Glutamatergic neuron (in vitro differentiated cells): ENCODE measurements around the gene BIN1. TPM values are rescaled to one million over a fixed set of nuclear protein-coding genes. Genes with fewer than 3 reads are reported as not detected.

ENCODE experiments used
- DNase-seq: peaks from one replicate; pipeline ENCODE4 v3.0.0; 2022
- H3K27ac Mint-ChIP-seq: one replicate; pipeline ENCODE4 v1.8.0; 2020; ENCODE audit warnings: mild to moderate bottlenecking, mixed read lengths, inconsistent platforms; ENCODE audit not compliant: unreplicated experiment
- H3K27me3 Mint-ChIP-seq: one replicate; pipeline ENCODE4 v1.8.0; 2020; ENCODE audit warnings: mild to moderate bottlenecking, moderate library complexity, mixed read lengths, inconsistent platforms; ENCODE audit not compliant: unreplicated experiment
- H3K36me3 Mint-ChIP-seq: one replicate; pipeline ENCODE4 v1.8.0; 2020; ENCODE audit warnings: mild to moderate bottlenecking, mixed read lengths, inconsistent platforms; ENCODE audit not compliant: unreplicated experiment
- H3K4me1 Mint-ChIP-seq: one replicate; pipeline ENCODE4 v1.8.0; 2020; ENCODE audit warnings: mild to moderate bottlenecking, low read depth, mixed read lengths, inconsistent platforms; ENCODE audit not compliant: unreplicated experiment
- H3K4me3 Mint-ChIP-seq: one replicate; pipeline ENCODE4 v1.8.0; 2020; ENCODE audit warnings: mild to moderate bottlenecking, mixed read lengths, inconsistent platforms; ENCODE audit not compliant: unreplicated experiment
- H3K9me3 Mint-ChIP-seq: one replicate; pipeline ENCODE4 v1.8.0; 2020; ENCODE audit warnings: mild to moderate bottlenecking, moderate library complexity, mixed read lengths, inconsistent platforms; ENCODE audit not compliant: unreplicated experiment
- total RNA-seq: library from RNA; stranded (reverse); fragmentation: NEBNext Ultra II Directional; extraction: Animal tissue kit (Norgen Biotek cat#: 25700); gene quantifications from one replicate; pipeline ENCODE4 v1.2.1, GENCODE V29; 2021; ENCODE audit not compliant: unreplicated experiment
- TF ChIP-seq, protein P1 (sequence below): fragments of 200-600 bp; sonication (generic); IDR thresholded peaks from one replicate; pipeline ENCODE4 v1.5.0; 2021; ENCODE audit not compliant: partially characterized antibody, unreplicated experiment

BIN1 gene
- total RNA-seq, 1 donor from 2014 or later: 176 TPM

DNA sequence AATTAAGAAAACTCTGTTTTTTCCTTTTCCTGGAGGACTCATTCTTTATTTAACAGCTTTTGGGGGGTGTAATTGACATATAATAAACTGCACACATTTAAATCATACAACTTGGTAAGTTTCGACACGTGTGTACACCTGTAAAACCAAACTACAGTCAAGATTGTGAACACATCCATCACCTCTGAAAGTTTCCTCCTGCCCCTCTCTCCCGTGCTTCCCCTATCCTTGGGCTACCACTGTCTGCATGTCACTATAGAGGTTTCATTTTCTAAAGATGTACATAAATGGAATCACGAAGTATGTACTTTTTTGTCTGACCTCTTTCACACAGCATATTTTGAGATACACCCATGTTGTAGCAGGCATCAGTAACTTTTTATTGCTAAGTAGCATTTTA lies 100.0 kb downstream of the BIN1 start:
- Mint-ChIP-seq H3K4me3 (no peak overlapping the region), H3K27ac (no peak overlapping the region), H3K36me3 (no peaks in the 10 kb centered on the region), H3K9me3 (no peaks in the 10 kb centered on the region), H3K4me1 (peaks cover 20% of the 10 kb centered on the region), H3K27me3 (no peaks in the 10 kb centered on the region)
- no peak for DNase-seq
- TF ChIP-seq, protein P1, sequence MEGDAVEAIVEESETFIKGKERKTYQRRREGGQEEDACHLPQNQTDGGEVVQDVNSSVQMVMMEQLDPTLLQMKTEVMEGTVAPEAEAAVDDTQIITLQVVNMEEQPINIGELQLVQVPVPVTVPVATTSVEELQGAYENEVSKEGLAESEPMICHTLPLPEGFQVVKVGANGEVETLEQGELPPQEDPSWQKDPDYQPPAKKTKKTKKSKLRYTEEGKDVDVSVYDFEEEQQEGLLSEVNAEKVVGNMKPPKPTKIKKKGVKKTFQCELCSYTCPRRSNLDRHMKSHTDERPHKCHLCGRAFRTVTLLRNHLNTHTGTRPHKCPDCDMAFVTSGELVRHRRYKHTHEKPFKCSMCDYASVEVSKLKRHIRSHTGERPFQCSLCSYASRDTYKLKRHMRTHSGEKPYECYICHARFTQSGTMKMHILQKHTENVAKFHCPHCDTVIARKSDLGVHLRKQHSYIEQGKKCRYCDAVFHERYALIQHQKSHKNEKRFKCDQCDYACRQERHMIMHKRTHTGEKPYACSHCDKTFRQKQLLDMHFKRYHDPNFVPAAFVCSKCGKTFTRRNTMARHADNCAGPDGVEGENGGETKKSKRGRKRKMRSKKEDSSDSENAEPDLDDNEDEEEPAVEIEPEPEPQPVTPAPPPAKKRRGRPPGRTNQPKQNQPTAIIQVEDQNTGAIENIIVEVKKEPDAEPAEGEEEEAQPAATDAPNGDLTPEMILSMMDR: no peak

DNA sequence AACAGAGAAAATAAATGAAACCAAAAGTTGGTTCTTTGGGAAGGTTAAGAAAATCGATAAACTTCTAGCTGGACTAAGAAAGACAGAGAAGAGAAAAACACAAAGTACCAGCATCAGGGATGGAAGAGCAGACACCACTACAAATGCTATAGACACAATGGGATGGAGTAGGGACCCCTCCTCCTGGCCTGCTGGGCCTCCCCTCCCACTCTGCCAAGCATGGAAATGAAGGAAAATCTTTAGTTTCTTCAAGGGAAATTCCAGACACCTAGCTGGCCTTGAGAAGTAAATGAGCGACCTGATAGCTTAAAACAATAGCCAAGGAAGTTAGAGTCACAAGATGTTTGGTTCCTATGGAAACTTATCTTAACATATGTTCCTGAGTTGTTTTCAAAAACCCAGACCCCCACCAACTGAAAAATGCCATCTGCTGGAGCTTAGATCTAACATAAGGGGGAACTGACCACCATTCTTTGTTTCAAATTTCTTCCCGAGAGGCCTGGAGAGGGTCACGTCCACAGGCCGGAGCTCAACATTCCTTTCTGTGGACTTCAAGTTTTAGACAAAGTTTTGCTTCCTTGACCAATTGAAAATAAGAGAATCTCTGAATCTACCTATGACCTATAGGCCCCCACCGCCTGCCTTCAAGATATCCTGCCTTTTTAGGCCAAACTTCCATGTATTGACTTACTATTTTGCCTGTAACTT lies 101.9 kb downstream of the BIN1 start:
- TF ChIP-seq, protein P1: no peak
- no peaks in the 10 kb centered on the region for H3K9me3 Mint-ChIP-seq
- H3K4me3 Mint-ChIP-seq: no peak overlapping the region
- DNase-seq: no peak
- H3K4me1 Mint-ChIP-seq: peaks cover 23% of the 10 kb centered on the region
- H3K36me3 Mint-ChIP-seq: no peaks in the 10 kb centered on the region
- peak overlapping the region; percentile 54 for H3K27ac Mint-ChIP-seq
- H3K27me3 Mint-ChIP-seq: no peaks in the 10 kb centered on the region

DNA sequence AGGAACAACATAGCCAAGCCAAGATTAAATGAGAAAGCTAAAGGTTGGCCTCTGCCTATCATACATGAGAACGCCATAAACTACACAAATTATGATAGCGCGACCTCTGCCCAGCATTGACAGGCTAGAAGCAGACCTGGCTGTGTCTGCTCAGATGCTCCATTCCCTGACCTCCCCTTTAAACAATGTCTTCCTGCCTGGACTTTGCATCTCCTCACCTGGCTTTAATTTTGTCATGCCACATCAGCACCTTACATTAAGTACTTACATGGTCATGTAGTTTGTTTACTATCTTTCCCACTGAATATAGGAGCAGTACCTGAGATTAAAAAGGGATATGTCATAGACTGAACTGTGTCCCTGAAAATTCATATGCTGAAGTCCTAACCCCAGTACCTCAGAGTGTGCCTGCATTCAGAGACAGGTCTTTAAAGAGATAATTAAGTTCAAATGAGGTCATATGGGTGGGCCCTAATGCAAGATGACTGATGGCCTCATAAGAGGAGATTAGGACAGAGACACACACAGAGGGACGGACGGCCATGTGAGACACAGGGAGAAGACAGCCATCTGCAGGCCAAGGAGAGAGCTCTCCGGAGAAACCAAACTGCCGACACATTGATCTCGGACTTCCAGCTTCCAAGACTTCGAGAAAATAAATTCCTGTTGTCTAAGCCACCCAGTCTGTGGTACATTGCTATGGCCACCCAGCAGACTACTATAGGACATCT lies 103.7 kb downstream of the BIN1 start:
- Mint-ChIP-seq H3K27me3 (no peaks in the 10 kb centered on the region), H3K4me1 (peaks cover 23% of the 10 kb centered on the region), H3K27ac (peak overlapping the region; percentile 10), H3K4me3 (no peak overlapping the region), H3K9me3 (no peaks in the 10 kb centered on the region), H3K36me3 (no peaks in the 10 kb centered on the region)
- no peak for DNase-seq
- TF ChIP-seq, protein P1: no peak

DNA sequence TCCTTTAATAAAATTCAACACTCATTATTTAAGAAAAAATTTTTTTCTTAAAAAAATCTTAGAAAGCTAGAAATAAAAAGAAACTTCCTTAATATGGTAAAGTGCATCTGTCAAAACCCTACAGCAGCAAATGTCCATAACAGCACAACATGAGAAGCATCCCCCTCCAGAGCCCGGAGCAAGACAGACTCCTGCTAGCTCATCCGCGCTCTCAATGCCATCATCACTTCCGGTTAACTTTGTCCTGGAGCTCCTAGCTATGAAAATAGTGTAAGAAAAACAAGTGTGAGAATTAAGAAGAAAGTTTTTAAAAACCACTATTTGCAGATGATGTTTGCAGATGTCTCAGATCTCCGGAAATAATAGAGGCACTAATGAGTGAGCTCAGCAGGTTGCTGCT lies 105.2 kb downstream of the BIN1 start:
- Mint-ChIP-seq H3K27me3 (no peaks in the 10 kb centered on the region), H3K9me3 (no peaks in the 10 kb centered on the region), H3K4me1 (peaks cover 23% of the 10 kb centered on the region), H3K27ac (no peak overlapping the region), H3K36me3 (no peaks in the 10 kb centered on the region), H3K4me3 (no peak overlapping the region)
- TF ChIP-seq, protein P1: no peak
- no peak for DNase-seq

DNA sequence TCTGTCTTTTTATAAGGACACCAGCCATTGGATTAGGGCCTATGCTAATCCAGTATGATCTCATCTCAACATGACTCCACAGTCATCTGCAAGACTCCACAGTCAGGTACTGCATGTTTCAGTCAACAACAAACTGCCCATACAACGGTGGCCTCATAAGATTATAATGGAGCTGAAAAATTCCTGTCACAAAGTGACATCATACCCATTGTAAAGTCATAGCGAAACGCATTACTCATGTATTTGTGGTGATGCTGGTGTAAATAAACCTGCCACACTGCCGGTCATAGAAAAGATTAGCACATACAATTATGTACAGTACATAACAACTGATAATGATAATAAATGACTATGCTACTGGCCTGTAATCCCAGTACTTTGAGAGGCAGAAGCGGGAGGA lies 106.0 kb downstream of the BIN1 start:
- Mint-ChIP-seq H3K9me3 (no peaks in the 10 kb centered on the region), H3K27ac (no peak overlapping the region), H3K4me3 (no peak overlapping the region), H3K27me3 (no peaks in the 10 kb centered on the region), H3K4me1 (peaks cover 21% of the 10 kb centered on the region), H3K36me3 (no peaks in the 10 kb centered on the region)
- DNase-seq: no peak
- TF ChIP-seq, protein P1: no peak
